BJ (cell line): Measurements from ENCODE around the gene SLC26A6. TPM values are rescaled to one million over a fixed set of nuclear protein-coding genes. Genes with fewer than 3 reads are reported as not detected.

Experiments
- CTCF ChIA-PET: fragments of 350-600 bp; formaldehyde crosslinking; extraction: SDS; loops from one replicate; lab custom pipeline; 2021; ENCODE audit warnings: antibody characterized with exemption, inconsistent platforms; lab: Yijun Ruan, JAX
- POLR2A ChIA-PET: fragments of 300-600 bp; sonication (Branson Sonifier 250); formaldehyde crosslinking; extraction: SDS; loops from one replicate; lab custom pipeline; 2021; ENCODE audit warnings: antibody characterized with exemption; lab: Charles Lee
- DNase-seq: peaks from one replicate; pipeline ENCODE4 v3.0.0-alpha.2; 2011; ENCODE audit warnings: low read depth
- H3K27me3 ChIP-seq: 2 replicates; pipeline ENCODE4 v1.6.0; 2011; ENCODE audit warnings: low read length; ENCODE audit not compliant: control insufficient read depth, insufficient read depth
- H3K36me3 ChIP-seq: 2 replicates; pipeline ENCODE4 v1.5.1; 2011; ENCODE audit warnings: low read length; ENCODE audit not compliant: control insufficient read depth, insufficient read depth
- H3K4me3 ChIP-seq: 2 replicates; pipeline ENCODE4 v1.5.1; 2011; ENCODE audit warnings: low read depth, mild to moderate bottlenecking, control low read depth, low read length
- polyA plus RNA-seq: library from polyadenylated mRNA; depleted of rRNA; stranded (reverse); fragments of >200 nt; gene quantifications from 2 replicates; pipeline ENCODE4 v1.2.3, GENCODE V29; 2011
- TF ChIP-seq, protein P1 (sequence below): IDR thresholded peaks from 2 replicates; pipeline ENCODE4 v1.5.1; 2011; ENCODE audit warnings: low read depth, mild to moderate bottlenecking, control low read depth, inconsistent platforms, low read length, moderate library complexity; ENCODE audit not compliant: insufficient read depth

Gene SLC26A6
- polyA plus RNA-seq, 1 experiment = 45.8 TPM

DNA sequence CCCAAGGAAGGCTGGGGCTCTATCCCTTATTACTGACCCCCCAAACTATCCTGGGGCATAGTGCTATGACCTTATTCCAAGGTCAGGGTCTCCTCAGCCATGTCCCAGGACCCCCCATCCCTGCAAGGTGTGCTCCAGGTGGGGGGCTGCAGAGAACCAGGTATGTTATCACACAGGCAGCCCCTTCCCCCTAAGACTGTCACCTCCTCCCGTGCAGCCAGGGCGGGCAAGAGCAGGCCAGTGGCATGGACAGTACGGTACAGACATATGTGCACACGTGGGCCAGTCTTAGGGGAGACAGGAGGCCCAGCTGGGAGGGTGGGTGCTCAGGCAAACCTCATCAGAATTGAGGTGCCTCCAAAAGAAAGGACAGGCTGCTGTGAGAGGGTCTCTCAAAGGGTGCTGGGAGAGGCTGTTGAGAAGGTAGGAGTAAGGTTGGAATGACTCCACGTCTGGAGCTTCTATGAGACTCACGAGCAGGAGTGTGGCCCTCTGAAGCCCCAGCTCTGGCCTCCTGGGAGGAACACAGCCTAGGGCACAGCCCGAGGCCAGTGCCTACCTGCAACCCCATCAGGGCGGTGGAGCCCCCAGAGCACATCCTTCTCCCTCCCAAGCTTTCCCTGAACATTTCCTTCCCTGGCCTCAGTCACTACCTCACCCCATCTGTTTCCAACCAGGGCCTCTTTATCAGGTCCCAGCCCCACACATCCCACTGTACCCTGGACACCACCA is 38.4 kb downstream of the SLC26A6 start:
- no peak overlapping the region for H3K4me3 ChIP-seq
- TF ChIP-seq, protein P1, sequence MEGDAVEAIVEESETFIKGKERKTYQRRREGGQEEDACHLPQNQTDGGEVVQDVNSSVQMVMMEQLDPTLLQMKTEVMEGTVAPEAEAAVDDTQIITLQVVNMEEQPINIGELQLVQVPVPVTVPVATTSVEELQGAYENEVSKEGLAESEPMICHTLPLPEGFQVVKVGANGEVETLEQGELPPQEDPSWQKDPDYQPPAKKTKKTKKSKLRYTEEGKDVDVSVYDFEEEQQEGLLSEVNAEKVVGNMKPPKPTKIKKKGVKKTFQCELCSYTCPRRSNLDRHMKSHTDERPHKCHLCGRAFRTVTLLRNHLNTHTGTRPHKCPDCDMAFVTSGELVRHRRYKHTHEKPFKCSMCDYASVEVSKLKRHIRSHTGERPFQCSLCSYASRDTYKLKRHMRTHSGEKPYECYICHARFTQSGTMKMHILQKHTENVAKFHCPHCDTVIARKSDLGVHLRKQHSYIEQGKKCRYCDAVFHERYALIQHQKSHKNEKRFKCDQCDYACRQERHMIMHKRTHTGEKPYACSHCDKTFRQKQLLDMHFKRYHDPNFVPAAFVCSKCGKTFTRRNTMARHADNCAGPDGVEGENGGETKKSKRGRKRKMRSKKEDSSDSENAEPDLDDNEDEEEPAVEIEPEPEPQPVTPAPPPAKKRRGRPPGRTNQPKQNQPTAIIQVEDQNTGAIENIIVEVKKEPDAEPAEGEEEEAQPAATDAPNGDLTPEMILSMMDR = no peak
- DNase-seq = no peak
- CTCF ChIA-PET = interaction anchor here (0.9 to 5.4 kb wide), 4 partner anchors 11 to 38 kb away, joined by 3 to 43 read pairs (median 10); partner anchors contain the start of gene SLC26A6
- no peaks in the 10 kb centered on the region for H3K27me3 ChIP-seq
- H3K36me3 ChIP-seq = peaks cover 32% of the 10 kb centered on the region
- POLR2A ChIA-PET = no interaction called here

DNA sequence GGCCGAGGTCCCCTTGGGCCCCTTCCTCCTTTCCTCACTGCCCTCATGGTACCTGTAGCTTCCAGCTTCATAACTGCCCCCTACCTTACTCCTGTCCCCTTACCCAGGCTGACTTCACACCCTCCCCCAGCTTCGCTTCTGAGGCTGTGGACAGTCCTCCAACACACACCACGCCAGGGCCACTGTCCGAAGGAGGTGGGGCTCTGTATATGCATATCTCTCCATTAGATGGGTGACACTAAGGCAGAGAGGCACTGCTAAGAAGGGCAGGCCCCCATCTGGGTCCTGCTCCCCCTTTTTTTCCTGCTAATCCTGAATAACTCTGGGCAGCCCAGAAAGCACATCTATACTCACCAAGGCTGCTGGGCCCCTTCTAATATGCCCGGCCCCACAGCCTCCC is 39.1 kb downstream of the SLC26A6 start:
- H3K4me3 ChIP-seq = no peak overlapping the region
- POLR2A ChIA-PET = no interaction called here
- no peak for DNase-seq

DNA sequence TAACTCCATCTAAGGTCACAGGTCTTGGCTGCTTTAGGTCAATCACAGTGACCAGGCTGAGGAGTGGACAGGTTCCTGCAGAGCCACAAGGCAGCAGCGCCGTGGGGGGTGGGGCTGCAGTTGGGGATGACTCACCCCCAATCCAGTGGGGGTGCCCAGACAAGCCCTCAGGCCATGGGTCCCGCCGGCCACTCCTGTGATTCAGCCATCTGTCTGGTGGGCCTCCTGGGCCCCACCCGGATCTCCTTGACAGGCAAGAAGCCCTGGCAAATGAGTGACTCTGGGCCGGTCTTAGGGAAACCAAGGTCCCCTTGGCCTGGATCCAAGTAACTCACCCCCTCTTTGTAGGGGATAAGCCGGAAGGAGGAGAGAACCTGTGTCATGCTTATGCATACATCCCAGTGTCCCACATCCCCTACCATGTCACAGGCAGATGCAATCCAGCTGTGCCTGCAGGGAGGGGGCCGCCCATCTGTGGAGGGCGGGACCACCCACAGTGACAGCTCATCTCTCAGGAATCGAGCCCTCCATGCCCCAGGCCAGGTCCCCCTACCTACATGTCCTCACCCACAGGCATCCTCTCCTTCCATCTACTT is 39.6 kb downstream of the SLC26A6 start:
- peak overlapping the region; percentile 61; the same call in 1 of the 2 replicates for H3K4me3 ChIP-seq
- CTCF ChIA-PET = interaction anchor here (0.6 to 5.4 kb wide), 4 partner anchors 13 to 40 kb away, joined by 3 to 43 read pairs (median 10); partner anchors contain the start of gene SLC26A6
- POLR2A ChIA-PET = no interaction called here
- TF ChIP-seq, protein P1 = no peak
- peaks cover 31% of the 10 kb centered on the region for H3K36me3 ChIP-seq
- H3K27me3 ChIP-seq = no peaks in the 10 kb centered on the region
- DNase-seq = peak; percentile 80

More for the DNA sequence above, 39.1 kb downstream of the SLC26A6 start:
- peaks cover 33% of the 10 kb centered on the region for H3K36me3 ChIP-seq
- H3K27me3 ChIP-seq = no peaks in the 10 kb centered on the region
- CTCF ChIA-PET = interaction anchor here (0.9 to 5.4 kb wide), 3 partner anchors 12 to 39 kb away, joined by 3 to 43 read pairs (median 15); partner anchors contain the start of gene SLC26A6
- TF ChIP-seq, protein P1 = no peak

DNA sequence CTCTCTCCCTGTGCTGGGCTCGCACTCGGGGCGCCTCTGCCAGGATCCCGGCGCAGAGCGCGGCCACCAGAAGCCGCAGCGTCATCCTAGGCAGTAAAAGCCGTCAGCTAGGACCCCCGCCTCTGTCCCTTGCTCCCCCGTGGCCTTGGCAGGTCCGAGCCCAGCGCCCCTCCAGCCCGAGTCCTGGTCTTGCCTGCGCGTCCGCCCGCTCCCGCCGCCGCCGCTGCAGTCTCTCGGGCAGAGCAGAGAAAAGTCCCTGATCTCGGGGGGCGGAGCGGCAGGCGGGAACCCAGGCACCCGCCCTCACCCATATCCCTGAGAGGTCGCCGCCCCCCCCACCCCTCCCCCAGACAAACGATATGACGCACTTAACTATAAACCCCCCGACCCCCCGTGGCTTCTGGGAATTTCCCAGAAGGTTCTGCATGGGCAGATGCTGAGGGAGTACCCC is 40.2 kb downstream of the SLC26A6 start, which contains the start of gene COL7A1:
TSS of gene COL7A1 (minus strand) at position 255 of the 451 bp plus-strand sequence. CDS start at position 85, 170 bp downstream.
- no peak for DNase-seq
- peaks cover 30% of the 10 kb centered on the region for H3K36me3 ChIP-seq
- no peaks in the 10 kb centered on the region for H3K27me3 ChIP-seq
- CTCF ChIA-PET = interaction anchor here (0.7 to 5.4 kb wide), 2 partner anchors 13 to 35 kb away, joined by 3 to 43 read pairs; no protein-coding TSS in a partner anchor
- TF ChIP-seq, protein P1 = no peak
- peak within 1 kb of the TSS; percentile 61 for H3K4me3 ChIP-seq
- POLR2A ChIA-PET = no interaction called here
